ENCODE results near the gene ACR. TPM values are rescaled to one million over a fixed set of nuclear protein-coding genes. Genes with fewer than 3 reads are reported as not detected.

The ACR gene
- total and polyA plus RNA-seq, 2 donors from 2014 or later, result 1.0 to 1.6 TPM

DNA sequence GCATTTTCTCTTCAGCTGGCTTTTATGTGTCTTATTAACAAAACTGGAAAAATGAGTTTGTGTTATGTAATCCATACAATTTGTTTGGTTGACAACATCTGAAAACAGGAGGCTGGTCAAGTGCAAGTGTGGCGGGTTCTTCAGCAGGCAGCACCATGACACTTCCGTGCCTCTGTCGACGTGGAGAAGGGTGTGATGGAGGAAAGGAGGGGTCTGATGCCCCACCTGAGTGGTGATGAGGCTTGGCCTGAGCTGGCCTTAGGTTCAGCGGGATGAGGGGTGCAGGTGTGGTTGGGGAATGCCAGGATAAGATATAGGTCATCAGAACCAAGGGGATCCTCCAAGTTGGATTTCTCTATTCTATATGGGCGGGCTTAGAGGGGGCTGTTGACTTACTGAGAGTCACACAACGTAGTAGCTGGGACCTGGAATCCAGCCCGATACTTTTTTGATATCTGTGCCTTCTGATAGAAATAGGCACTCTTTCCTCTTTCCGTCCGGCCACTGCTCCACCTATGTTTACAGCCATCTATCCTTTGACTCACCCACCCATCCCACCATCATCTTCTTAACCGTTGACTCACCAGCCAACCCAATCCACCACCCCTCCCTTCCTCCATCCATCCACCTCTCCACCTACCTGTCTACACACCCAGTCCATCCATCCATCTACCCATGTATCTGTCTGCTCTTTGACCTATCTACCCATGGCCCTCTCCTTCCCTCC is 36.4 kb upstream of the ACR start:
- H3K9me3 ChIP-seq (ENCODE audit: control insufficient read depth in 2 of 3, insufficient read depth in 1 of 3, low read length in 3 of 3), result no peaks in the 10 kb centered on the region
- peak in 2 of 5 donors; percentile 23 to 39 for DNase-seq
- no peak overlapping the region for H3K4me3 ChIP-seq (ENCODE audit: low read length in 3 of 3)
- no peak overlapping the region for H3K9ac ChIP-seq (ENCODE audit: low read length in 3 of 3)
- TF ChIP-seq, protein P1, sequence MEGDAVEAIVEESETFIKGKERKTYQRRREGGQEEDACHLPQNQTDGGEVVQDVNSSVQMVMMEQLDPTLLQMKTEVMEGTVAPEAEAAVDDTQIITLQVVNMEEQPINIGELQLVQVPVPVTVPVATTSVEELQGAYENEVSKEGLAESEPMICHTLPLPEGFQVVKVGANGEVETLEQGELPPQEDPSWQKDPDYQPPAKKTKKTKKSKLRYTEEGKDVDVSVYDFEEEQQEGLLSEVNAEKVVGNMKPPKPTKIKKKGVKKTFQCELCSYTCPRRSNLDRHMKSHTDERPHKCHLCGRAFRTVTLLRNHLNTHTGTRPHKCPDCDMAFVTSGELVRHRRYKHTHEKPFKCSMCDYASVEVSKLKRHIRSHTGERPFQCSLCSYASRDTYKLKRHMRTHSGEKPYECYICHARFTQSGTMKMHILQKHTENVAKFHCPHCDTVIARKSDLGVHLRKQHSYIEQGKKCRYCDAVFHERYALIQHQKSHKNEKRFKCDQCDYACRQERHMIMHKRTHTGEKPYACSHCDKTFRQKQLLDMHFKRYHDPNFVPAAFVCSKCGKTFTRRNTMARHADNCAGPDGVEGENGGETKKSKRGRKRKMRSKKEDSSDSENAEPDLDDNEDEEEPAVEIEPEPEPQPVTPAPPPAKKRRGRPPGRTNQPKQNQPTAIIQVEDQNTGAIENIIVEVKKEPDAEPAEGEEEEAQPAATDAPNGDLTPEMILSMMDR (IDR thresholded peaks at IDR 0.05; ENCODE audit: borderline replicate concordance, extremely low read depth, insufficient read depth), result no peak
- H3K4me1 ChIP-seq (ENCODE audit: control insufficient read depth in 2 of 3, insufficient read depth in 2 of 3, low read depth in 1 of 3, low read length in 3 of 3), result peaks cover 0 to 27% (median 12%) of the 10 kb centered on the region in 3 donors
- peaks cover 0 to 6% (median 2%) of the 10 kb centered on the region in 3 donors for H3K36me3 ChIP-seq (ENCODE audit: control insufficient read depth in 2 of 3, insufficient read depth in 3 of 3, low read length in 3 of 3)
- FAIRE-seq, result no peak
- no peaks in the 10 kb centered on the region for H3K27me3 ChIP-seq (ENCODE audit: control insufficient read depth, insufficient read depth, low read length)
- no peak overlapping the region for H3K27ac ChIP-seq (ENCODE audit: low read depth in 2 of 2, low read length in 2 of 2)
- intact Hi-C loops (cut with DNase I), result no loop called here

DNA sequence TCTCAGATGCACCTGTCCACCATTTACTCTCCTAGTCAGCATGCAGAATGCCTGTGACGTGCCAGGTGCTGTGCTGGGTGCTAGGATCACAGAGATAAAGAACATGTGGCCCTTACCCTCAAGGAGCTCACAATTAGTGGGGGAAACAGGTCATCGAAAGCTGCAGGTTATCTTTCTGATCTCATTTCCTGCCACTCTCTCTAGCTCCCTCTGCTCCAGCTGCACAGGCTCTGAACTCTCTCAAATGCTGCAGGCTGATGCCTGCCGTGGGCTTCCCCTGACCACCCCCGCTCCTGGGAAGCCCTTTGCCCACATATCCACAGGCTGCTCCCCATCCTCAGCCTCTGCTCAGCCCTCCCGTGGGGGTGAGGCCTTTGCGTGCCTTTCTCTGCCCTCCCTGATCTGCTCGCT is 35.7 kb upstream of the ACR start:
- peaks cover 0 to 6% (median 2%) of the 10 kb centered on the region in 3 donors for H3K36me3 ChIP-seq (ENCODE audit: control insufficient read depth in 2 of 3, insufficient read depth in 3 of 3, low read length in 3 of 3)
- no peak overlapping the region for H3K9ac ChIP-seq (ENCODE audit: low read length in 3 of 3)
- DNase-seq (peak in 1 of 5 donors; percentile 18), FAIRE-seq (no peak)
- H3K27me3 ChIP-seq (ENCODE audit: control insufficient read depth, insufficient read depth, low read length), result no peaks in the 10 kb centered on the region
- H3K27ac ChIP-seq (ENCODE audit: low read depth in 2 of 2, low read length in 2 of 2), result no peak overlapping the region
- no peak overlapping the region for H3K4me3 ChIP-seq (ENCODE audit: low read length in 3 of 3)
- TF ChIP-seq, protein P1 (IDR thresholded peaks at IDR 0.05; ENCODE audit: borderline replicate concordance, extremely low read depth, insufficient read depth), result no peak
- intact Hi-C loops (cut with DNase I), result no loop called here
- H3K4me1 ChIP-seq (ENCODE audit: control insufficient read depth in 2 of 3, insufficient read depth in 2 of 3, low read depth in 1 of 3, low read length in 3 of 3), result peaks cover 0 to 27% (median 12%) of the 10 kb centered on the region in 3 donors
- H3K9me3 ChIP-seq (ENCODE audit: control insufficient read depth in 2 of 3, insufficient read depth in 1 of 3, low read length in 3 of 3), result no peaks in the 10 kb centered on the region

DNA sequence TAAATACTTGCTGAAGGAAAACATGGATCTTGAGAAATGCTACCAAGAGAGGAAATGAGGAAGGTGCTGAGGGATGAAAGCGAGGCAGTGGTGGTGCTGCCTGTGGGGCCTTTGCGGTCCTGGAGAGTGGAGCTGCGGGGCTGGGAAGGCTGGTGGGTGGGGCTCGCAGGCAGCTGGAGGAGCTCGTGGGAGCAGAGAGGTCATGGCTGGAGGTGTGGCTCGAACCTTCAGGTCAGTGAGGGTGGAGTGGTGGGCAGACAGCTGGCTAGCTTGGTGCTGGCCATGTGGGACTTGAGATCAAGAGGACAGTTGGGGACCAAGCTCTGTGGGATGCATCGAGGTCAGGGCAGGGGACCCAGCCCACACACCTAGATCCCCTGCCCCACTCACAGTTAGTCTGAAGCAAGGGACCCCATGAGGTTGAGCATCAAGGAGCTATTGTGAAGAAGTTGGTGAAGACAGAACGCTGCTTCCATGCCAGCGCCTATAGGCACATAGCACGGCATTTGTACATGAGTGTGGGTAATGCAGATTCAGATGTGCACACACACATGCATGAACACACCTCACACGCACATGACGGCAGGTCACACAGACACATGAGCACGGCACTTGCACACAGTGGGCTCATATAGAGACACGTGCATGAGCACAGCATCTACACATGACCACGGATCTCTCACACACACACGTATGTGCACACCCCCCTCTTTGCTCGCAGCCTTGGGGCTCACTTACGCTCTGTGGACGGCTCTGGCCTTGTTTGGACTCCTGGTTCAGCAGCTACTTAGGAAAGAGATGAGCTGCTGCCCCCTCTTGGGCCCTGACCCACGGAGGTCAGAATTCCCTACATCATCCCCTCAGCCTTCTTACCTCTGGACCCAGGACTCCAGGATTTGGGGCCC is 34.9 kb upstream of the ACR start:
- peak in 2 of 5 donors; percentile 39 to 56 for DNase-seq
- Histone ChIP-seq H3K4me1 (ENCODE audit: control insufficient read depth in 2 of 3, insufficient read depth in 2 of 3, low read depth in 1 of 3, low read length in 3 of 3) (peaks cover 0 to 23% (median 12%) of the 10 kb centered on the region in 3 donors), H3K36me3 (ENCODE audit: control insufficient read depth in 2 of 3, insufficient read depth in 3 of 3, low read length in 3 of 3) (peaks cover 0 to 6% (median 2%) of the 10 kb centered on the region in 3 donors), H3K9me3 (ENCODE audit: control insufficient read depth in 2 of 3, insufficient read depth in 1 of 3, low read length in 3 of 3) (no peaks in the 10 kb centered on the region), H3K27ac (ENCODE audit: low read depth in 2 of 2, low read length in 2 of 2) (no peak overlapping the region), H3K4me3 (ENCODE audit: low read length in 3 of 3) (no peak overlapping the region), H3K27me3 (ENCODE audit: control insufficient read depth, insufficient read depth, low read length) (no peaks in the 10 kb centered on the region), H3K9ac (ENCODE audit: low read length in 3 of 3) (no peak overlapping the region)
- TF ChIP-seq, protein P1 (IDR thresholded peaks at IDR 0.05; ENCODE audit: borderline replicate concordance, extremely low read depth, insufficient read depth), result no peak
- FAIRE-seq, result no peak
- intact Hi-C loops (cut with DNase I), result no loop called here

Data from kidney (tissue), 14 donors.